ENCODE results near the gene RNF25.

RNF25 gene

DNA sequence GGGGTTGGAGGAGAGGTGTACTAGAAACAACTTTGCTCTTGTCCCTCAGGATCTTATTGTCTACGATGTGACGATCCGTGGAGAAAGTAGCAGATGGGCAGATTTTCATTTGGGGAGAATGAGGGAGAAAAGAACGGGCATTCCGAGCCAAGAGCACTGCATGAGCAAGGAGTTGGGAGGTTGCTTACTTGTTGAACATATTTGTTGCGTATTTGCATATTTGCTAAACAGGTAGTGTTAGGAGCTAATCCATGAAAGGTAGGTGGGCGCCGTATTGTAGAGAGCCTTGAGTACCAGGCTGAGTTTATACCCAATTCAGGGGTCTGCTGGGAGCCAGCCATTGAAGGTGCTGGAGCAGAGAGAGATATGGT lies 11.8 kb downstream of the RNF25 start:
- Histone ChIP-seq H3K9me3 (no peaks in the 10 kb centered on the region), H3K4me3 (peak overlapping the region; percentile 77 to 83), H3K27ac (peak overlapping the region; percentile 77 to 79), H3K27me3 (no peaks in the 10 kb centered on the region), H3K4me1 (peaks cover 0 to 22% (median 12%) of the 10 kb centered on the region in 4 donors), H3K36me3 (peaks cover 45 to 55% (median 52%) of the 10 kb centered on the region in 3 donors)
- no peak for DNase-seq
- intact Hi-C loops (cut with DNase I; ENCODE audit: low total_unique reads), result no loop called here
- TF ChIP-seq, protein P1, sequence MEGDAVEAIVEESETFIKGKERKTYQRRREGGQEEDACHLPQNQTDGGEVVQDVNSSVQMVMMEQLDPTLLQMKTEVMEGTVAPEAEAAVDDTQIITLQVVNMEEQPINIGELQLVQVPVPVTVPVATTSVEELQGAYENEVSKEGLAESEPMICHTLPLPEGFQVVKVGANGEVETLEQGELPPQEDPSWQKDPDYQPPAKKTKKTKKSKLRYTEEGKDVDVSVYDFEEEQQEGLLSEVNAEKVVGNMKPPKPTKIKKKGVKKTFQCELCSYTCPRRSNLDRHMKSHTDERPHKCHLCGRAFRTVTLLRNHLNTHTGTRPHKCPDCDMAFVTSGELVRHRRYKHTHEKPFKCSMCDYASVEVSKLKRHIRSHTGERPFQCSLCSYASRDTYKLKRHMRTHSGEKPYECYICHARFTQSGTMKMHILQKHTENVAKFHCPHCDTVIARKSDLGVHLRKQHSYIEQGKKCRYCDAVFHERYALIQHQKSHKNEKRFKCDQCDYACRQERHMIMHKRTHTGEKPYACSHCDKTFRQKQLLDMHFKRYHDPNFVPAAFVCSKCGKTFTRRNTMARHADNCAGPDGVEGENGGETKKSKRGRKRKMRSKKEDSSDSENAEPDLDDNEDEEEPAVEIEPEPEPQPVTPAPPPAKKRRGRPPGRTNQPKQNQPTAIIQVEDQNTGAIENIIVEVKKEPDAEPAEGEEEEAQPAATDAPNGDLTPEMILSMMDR (IDR thresholded peaks at IDR 0.05), result no peak

GRCh38 chr2:218659258-218659987 lies 12.4 kb downstream of the RNF25 start, which contains the start of the genes BCS1L and ZNF142:
Gene BCS1L, plus strand, starts transcription at chr2:218659683. Its CDS starts 1,305 bp downstream, at chr2:218660988.
Gene ZNF142, minus strand, starts transcription at chr2:218659623. Its CDS starts 3,194 bp downstream, at chr2:218656429.
- peaks cover 42 to 55% (median 52%) of the 10 kb centered on the region in 3 donors for H3K36me3 ChIP-seq
- intact Hi-C loops (cut with DNase I; ENCODE audit: low total_unique reads), result no loop called here
- H3K27me3 ChIP-seq, result no peaks in the 10 kb centered on the region
- H3K27ac ChIP-seq, result peak within 1 kb of the TSS; percentile 77 to 79
- TF ChIP-seq, protein P1 (IDR thresholded peaks at IDR 0.05), result no peak
- no peaks in the 10 kb centered on the region for H3K9me3 ChIP-seq
- peak within 1 kb of the TSS; percentile 77 to 83 for H3K4me3 ChIP-seq
- peaks cover 0 to 22% (median 12%) of the 10 kb centered on the region in 4 donors for H3K4me1 ChIP-seq
- DNase-seq, result peak; percentile 94

- no peak for DNase-seq
- Histone ChIP-seq H3K27ac (peak overlapping the region; percentile 77 to 79), H3K4me3 (peak overlapping the region; percentile 77 to 83), H3K36me3 (peaks cover 36 to 55% (median 52%) of the 10 kb centered on the region in 3 donors), H3K27me3 (no peaks in the 10 kb centered on the region), H3K9me3 (no peaks in the 10 kb centered on the region), H3K4me1 (peaks cover 0 to 22% (median 12%) of the 10 kb centered on the region in 4 donors)
- intact Hi-C loops (cut with DNase I; ENCODE audit: low total_unique reads), result no loop called here
- TF ChIP-seq, protein P1 (IDR thresholded peaks at IDR 0.05), result no peak
These were observed 13.0 kb downstream of the RNF25 start for GRCh38 chr2:218658671-218659257.

DNA sequence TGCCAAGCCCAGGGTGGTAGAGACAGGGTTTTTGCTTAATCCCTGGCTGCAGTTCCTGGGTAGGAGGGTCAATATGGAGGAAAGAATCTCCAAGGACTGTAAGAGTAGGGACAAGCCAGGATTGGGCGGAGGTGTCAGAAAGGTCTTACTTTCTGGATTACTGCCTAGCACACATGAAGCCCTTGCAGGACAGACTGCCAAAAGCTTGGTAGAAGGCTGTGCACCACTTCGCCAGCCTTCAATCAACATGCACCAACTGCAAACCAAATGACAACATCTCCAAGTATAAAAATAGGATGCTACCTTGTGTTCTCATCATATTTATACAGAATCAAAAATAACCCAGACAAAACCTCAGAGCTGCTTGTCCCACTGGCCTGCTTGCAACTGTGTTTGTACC lies 16.1 kb downstream of the RNF25 start:
- H3K36me3 ChIP-seq, result peaks cover 32 to 64% (median 56%) of the 10 kb centered on the region in 3 donors
- intact Hi-C loops (cut with DNase I; ENCODE audit: low total_unique reads), result no loop called here

GRCh38 chr2:218648787-218649100 lies 23.1 kb downstream of the RNF25 start:
- intact Hi-C loops (cut with DNase I; ENCODE audit: low total_unique reads), result no loop called here
- TF ChIP-seq, protein P1 (IDR thresholded peaks at IDR 0.05), result no peak
- H3K36me3 ChIP-seq, result peaks cover 70 to 96% (median 93%) of the 10 kb centered on the region in 3 donors

More for the DNA sequence above, 16.1 kb downstream of the RNF25 start:
- Histone ChIP-seq H3K4me3 (no peak overlapping the region), H3K9me3 (no peaks in the 10 kb centered on the region), H3K4me1 (peaks cover 0 to 22% (median 12%) of the 10 kb centered on the region in 4 donors), H3K27ac (no peak overlapping the region), H3K27me3 (no peaks in the 10 kb centered on the region)
- no peak for DNase-seq
- TF ChIP-seq, protein P1 (IDR thresholded peaks at IDR 0.05), result no peak

More at GRCh38 chr2:218648787-218649100, 23.1 kb downstream of the RNF25 start:
- Histone ChIP-seq H3K4me1 (no peaks in the 10 kb centered on the region), H3K4me3 (no peak overlapping the region), H3K9me3 (no peaks in the 10 kb centered on the region), H3K27me3 (no peaks in the 10 kb centered on the region), H3K27ac (no peak overlapping the region)
- no peak for DNase-seq

All from tibial artery (tissue), 4 donors.